ENCODE data around the gene RASAL3.

DNA sequence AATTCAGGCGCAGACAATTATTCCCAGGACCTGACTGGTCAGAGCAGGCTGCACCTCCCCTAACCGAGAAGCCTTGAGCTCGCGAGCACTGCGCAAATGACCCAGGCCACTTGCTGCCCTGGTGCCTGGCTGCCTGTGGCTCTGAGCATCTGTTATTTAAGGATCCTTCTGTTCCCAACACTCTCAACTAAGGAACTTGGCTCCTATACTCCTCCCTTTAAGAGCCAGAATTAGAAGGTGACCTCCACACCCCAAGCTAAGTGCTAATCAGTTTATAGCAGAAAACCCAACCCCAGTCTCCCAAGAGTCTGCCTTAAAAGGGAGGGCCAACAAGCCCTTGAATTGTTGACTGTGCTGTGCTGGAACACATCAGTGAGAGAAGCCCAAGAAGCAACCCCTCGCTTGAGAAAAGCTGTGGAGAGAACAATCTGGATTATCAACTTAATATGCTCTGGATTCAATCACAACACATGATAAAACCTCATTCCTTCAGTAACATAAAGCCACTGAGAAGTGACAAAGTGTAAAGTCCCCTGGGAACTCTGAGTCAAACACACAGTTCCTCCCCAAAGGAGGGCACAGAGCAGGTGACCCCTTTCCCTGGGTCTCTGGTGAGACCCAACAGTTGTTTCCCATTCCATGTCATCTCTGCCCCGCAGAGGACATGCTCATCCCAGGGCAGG, 60.1 kb downstream of the RASAL3 start:
- TF ChIP-seq ZNF274 (IDR thresholded peaks at IDR 0.05; ENCODE audit: low read depth, low read length) (no peak), SUZ12 (IDR thresholded peaks at IDR 0.05; ENCODE audit: extremely low read depth, insufficient read depth, insufficient read length) (no peak)
